ENCODE data around the gene SGCE.
"Not testable (repeated sequence)": the region's sequence is repeated elsewhere in the genome, so short reads cannot be mapped to it uniquely, and the experiment has no call there.

The SGCE gene, protein sequence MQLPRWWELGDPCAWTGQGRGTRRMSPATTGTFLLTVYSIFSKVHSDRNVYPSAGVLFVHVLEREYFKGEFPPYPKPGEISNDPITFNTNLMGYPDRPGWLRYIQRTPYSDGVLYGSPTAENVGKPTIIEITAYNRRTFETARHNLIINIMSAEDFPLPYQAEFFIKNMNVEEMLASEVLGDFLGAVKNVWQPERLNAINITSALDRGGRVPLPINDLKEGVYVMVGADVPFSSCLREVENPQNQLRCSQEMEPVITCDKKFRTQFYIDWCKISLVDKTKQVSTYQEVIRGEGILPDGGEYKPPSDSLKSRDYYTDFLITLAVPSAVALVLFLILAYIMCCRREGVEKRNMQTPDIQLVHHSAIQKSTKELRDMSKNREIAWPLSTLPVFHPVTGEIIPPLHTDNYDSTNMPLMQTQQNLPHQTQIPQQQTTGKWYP

DNA sequence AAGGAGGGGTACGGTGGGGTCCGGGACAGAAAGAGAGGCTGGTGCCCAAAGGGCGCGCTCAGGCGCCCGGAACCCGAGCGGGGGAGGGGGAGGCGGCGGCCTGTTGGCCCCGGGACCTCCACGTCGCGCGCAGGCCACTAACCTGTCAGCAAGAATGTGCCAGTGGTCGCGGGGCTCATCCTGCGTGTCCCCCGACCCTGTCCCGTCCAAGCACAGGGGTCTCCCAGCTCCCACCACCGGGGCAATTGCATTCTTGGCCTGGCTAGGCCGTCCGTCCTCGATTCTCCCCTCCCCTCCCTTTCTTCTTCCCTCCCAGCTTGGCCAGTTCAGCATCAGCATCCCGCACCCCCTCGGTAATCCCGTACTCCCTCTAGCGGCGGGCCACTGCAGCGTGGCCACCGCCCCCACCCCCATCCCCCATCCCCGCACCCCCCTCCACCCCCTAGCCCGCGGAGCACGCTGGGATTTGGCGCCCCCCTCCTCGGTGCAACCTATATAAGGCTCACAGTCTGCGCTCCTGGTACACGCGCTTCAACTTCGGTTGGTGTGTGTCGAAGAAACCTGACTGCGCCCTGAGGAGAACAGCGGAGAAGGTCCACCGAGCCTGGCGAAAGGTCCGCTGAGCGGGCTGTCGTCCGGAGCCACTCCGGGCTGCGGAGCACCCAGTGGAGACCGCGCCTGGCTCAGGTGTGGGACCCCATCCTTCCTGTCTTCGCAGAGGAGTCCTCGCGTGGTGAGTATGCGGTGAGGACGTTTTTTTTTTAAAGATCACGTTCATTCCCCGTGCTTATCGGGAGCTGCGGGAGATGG lies at the start of gene SGCE:
TSS of gene SGCE (minus strand) at position 286 of the 810 bp plus-strand sequence. CDS start at position 251, 35 bp downstream.
- H3K27ac Mint-ChIP-seq: peak within 1 kb of the TSS; percentile 41
- peaks cover 13% of the 10 kb centered on the region for H3K4me1 Mint-ChIP-seq (ENCODE audit: low read depth)
- no peaks in the 10 kb centered on the region for H3K36me3 Mint-ChIP-seq (ENCODE audit: low read depth)
- peak within 1 kb of the TSS; percentile 84 for H3K4me3 Mint-ChIP-seq
- peaks cover 7% of the 10 kb centered on the region for H3K9me3 Mint-ChIP-seq
- peaks cover 46% of the 10 kb centered on the region for H3K27me3 Mint-ChIP-seq (ENCODE audit: low read depth)

DNA sequence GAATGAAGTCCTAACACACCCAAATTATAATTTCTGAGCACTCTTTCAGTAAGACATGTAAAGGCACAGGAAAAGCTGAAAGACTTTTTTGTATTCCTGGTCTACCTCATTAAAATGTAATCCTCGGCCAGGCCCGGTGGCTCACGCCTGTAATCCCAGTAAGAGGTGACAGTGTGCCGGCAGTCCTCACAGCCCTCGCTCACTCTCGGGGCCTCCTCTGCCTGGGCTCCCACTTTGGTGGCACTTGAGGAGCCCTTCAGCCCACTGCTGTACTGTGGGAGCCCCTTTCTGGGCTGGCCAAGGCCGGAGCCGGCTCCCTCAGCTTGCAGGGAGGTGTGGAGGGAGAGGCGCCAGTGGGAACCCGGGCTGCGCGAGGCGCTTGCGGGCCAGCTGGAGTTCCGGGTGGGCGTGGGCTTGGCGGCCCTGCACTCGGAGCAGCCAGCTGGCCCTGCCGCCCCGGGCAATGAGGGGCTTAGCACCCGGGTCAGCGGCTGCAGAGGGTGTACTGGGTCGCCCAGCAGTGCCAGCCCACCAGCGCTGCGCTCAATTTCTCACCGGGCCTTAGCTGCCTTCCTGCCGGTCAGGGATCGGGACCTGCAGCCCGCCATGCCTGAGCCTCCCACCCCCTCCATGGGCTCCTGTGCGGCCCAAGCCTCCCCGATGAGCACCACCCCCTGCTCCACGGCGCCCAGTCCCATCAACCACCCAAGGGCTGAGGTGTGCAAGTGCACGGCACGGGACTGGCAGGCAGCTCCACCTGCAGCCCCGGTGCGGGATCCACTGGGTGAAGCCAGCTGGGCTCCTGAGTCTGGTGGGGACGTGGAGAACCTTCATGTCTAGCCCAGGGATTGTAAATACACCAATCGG lies 49.5 kb upstream of the SGCE start:
- not testable (repeated sequence) for H3K4me3 Mint-ChIP-seq, H3K27ac Mint-ChIP-seq

DNA sequence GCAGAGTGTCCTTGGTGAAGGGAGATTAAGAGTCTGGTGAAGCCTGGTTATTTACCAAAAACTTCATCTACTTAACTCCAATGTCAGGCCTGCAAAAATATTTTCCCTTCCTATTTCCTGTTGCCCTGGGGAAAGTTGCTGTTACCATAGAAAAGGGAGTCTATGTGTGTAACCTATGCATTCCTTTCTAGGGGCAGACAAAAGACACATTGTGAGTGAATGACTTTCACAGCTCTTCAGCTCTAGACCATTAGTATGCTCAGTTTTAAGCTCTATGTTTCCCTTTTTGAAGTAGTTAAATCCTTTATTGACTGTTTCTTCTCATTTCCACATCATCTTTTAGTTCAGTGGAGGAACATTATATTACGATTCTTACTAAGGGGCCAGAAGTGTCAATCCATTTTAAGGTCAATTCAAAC lies 45.6 kb upstream of the SGCE start:
- no peak overlapping the region for H3K27ac Mint-ChIP-seq
- H3K36me3 Mint-ChIP-seq (ENCODE audit: low read depth): no peaks in the 10 kb centered on the region
- H3K4me1 Mint-ChIP-seq (ENCODE audit: low read depth): no peaks in the 10 kb centered on the region
- no peaks in the 10 kb centered on the region for H3K27me3 Mint-ChIP-seq (ENCODE audit: low read depth)
- H3K9me3 Mint-ChIP-seq: no peaks in the 10 kb centered on the region
- H3K4me3 Mint-ChIP-seq: no peak overlapping the region

More for the DNA sequence above, 49.5 kb upstream of the SGCE start:
- not testable (repeated sequence) for H3K9me3 Mint-ChIP-seq; H3K36me3 Mint-ChIP-seq (ENCODE audit: low read depth); H3K4me1 Mint-ChIP-seq (ENCODE audit: low read depth); H3K27me3 Mint-ChIP-seq (ENCODE audit: low read depth)

DNA sequence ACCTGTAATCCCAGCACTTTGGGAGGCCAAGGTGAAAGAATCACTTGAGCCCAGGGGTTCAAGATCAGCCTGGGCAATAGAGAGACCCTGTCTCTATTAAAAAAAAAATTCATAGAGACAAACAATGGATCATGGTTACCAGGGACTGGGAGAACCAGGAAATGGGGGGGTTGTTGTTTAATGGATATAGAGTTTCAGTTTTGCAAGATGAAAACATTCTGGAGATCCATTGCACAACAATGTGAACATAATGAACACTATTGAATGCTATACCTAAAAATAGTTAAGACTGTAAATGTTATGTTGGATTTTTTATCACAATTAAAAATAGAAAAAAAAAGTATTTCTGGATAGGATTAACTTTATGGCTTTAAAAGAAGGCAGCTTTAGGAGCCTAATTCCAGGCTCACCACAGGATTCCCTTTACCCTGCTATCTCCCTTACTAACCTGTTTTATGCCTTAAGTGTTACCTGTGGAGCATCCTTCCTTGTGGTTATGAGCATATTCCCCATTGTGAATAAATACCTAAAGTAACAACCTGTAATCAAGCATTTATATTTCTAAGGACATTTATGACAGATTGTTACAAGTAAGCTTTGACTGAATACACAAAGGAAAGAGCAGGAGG lies 45.1 kb upstream of the SGCE start:
- Mint-ChIP-seq H3K4me3 (no peak overlapping the region), H3K4me1 (ENCODE audit: low read depth) (no peaks in the 10 kb centered on the region), H3K27me3 (ENCODE audit: low read depth) (no peaks in the 10 kb centered on the region), H3K36me3 (ENCODE audit: low read depth) (no peaks in the 10 kb centered on the region), H3K27ac (no peak overlapping the region), H3K9me3 (no peaks in the 10 kb centered on the region)

DNA sequence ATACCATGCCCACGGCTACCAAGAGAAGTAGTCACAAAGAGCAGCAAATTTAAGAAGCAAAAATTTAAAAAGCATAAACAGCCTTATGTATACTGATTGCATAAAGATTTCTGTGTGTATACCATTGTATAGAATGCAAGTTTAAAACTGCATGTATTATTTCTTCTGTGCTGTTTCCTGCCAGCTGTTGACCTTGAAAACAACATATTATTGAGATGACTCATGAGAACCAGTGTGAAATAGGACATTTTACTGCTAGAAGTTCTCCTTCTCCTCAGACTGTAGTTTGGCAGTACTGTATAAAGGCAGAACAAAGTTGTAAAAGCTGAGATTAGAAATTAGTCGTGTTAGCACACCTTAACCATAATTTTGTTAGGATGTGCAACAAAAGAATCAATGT lies 42.3 kb upstream of the SGCE start:
- no peaks in the 10 kb centered on the region for H3K4me1 Mint-ChIP-seq (ENCODE audit: low read depth)

DNA sequence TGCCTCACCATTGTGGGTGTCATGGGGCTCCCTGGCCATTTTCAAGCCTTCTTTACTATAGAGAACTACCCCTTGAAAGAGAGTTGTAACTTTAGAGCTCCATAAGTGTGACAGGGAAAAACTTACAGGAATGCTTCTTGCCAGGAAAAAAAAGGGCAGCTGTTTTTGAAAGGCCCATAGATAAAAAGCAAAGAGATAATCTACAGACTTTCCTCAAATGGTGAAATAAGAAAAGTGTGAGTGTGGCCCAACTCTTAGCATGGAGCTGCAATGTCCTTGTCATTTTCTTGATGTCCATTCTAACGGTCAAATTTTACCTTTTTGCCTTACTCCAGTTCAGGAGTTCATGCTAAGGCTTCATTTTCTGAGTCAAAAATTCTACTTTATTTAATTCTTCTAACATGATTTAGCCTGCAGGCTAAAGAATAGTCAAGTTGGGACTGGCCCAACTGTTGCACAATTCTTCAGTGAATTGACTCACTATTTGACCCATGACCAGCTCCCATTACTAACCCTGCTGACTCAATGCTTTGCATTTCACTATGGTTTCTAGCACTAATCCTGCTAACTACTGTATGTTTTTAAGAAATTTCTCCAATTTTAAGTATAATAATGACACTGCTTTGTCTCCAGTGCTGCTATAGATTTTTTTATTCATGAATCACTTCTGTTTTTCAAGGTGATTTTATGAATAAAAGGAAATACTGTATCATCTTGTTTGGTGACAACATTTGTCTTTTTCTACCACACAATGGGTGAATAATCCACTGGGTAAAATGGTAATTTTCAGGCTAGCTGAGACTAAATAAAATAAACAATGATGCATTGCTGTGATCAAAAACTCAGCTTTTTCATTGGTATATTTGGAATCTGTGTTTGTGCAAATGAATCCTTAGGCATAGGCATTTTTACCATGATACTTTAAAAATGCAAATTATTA lies 41.4 kb upstream of the SGCE start:
- Mint-ChIP-seq H3K4me3 (no peak overlapping the region), H3K27ac (no peak overlapping the region), H3K36me3 (ENCODE audit: low read depth) (no peaks in the 10 kb centered on the region), H3K9me3 (no peaks in the 10 kb centered on the region), H3K27me3 (ENCODE audit: low read depth) (no peaks in the 10 kb centered on the region), H3K4me1 (ENCODE audit: low read depth) (no peaks in the 10 kb centered on the region)

More for the DNA sequence above, 42.3 kb upstream of the SGCE start:
- no peaks in the 10 kb centered on the region for H3K27me3 Mint-ChIP-seq (ENCODE audit: low read depth)
- H3K27ac Mint-ChIP-seq: no peak overlapping the region
- H3K9me3 Mint-ChIP-seq: no peaks in the 10 kb centered on the region
- no peak overlapping the region for H3K4me3 Mint-ChIP-seq
- H3K36me3 Mint-ChIP-seq (ENCODE audit: low read depth): no peaks in the 10 kb centered on the region

DNA sequence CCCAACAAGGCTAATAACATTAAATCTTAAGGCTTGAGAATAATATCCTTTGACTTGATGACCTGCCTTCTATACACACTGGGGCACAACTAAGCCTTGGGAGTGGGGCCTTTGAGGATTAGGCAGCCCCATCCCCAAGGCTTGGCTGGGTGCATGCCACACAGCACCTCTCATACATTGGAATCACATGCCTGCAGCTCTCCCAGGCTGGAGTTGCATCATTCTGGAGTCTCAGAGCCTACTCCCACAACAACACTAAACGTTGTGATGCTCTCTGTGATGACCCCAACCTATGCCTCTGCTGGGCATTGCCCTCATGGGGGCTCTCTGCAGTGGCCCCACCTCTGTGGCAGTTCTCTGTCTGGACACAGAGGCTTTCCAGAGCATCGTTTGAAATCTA lies 31.9 kb upstream of the SGCE start:
- Mint-ChIP-seq H3K27me3 (ENCODE audit: low read depth) (no peaks in the 10 kb centered on the region), H3K36me3 (ENCODE audit: low read depth) (no peaks in the 10 kb centered on the region), H3K9me3 (no peaks in the 10 kb centered on the region), H3K4me1 (ENCODE audit: low read depth) (no peaks in the 10 kb centered on the region), H3K27ac (no peak overlapping the region), H3K4me3 (no peak overlapping the region)

DNA sequence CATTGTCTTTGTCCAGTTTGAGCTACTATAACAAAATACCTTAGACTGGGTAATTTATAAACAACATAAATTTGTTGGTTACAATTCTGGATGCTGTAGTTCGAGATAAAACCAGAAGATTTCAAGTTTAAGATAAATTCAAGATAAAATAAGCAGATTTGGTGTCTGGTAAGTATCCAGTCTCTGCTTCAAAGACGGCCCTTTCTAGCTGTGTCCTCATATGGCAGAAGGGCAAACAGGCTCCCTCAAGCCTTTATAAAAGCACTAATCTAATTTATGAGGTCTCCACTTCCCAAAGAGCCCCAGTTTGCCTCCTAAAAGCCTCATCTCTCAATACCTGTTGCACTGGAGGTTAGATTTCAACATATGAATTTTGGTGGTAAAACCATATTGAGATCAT lies 31.1 kb upstream of the SGCE start:
- no peaks in the 10 kb centered on the region for H3K9me3 Mint-ChIP-seq

DNA sequence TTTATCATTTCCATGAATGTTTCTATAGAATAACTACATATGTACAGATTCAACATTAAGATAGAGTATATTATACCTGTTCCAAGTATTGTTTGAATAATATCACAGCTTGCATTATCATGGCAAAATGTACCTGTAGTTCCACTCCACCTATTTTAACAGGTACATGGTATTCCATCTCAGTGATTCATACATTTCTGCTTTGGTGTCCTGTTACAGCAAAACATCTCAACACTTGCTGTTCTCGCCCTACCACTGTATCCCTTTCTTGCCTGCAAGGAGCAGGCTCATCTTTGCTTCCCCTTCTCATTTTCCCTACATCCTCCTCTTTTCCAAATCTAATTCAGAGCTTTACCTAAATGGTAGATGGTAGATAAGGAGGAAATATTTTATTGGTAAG lies 27.1 kb upstream of the SGCE start:
- H3K4me1 Mint-ChIP-seq (ENCODE audit: low read depth): no peaks in the 10 kb centered on the region
- no peaks in the 10 kb centered on the region for H3K27me3 Mint-ChIP-seq (ENCODE audit: low read depth)
- H3K4me3 Mint-ChIP-seq: no peak overlapping the region
- H3K36me3 Mint-ChIP-seq (ENCODE audit: low read depth): no peaks in the 10 kb centered on the region
- H3K9me3 Mint-ChIP-seq: no peaks in the 10 kb centered on the region
- no peak overlapping the region for H3K27ac Mint-ChIP-seq

More for the DNA sequence above, 31.1 kb upstream of the SGCE start:
- H3K27me3 Mint-ChIP-seq (ENCODE audit: low read depth): no peaks in the 10 kb centered on the region
- no peak overlapping the region for H3K4me3 Mint-ChIP-seq
- H3K36me3 Mint-ChIP-seq (ENCODE audit: low read depth): no peaks in the 10 kb centered on the region
- H3K4me1 Mint-ChIP-seq (ENCODE audit: low read depth): no peaks in the 10 kb centered on the region
- H3K27ac Mint-ChIP-seq: no peak overlapping the region

DNA sequence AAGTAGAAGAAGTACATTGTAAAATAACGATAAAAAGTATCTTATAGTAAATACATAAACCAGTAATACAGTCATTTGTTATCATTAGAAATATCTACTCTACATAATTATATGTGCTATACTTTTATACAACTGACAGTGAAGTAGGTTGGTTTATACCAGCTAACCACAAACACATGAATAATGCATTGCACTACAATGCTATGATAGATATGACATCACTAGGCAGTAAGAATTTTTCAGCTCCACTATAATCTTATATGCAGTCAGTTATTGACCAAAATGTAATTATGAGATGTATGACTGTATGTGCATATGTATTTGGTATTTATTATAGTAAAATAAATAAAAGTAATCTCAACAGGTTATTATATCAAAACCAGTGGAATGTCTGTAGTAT lies 23.4 kb upstream of the SGCE start:
- no peaks in the 10 kb centered on the region for H3K27me3 Mint-ChIP-seq (ENCODE audit: low read depth)
- no peak overlapping the region for H3K27ac Mint-ChIP-seq
- H3K9me3 Mint-ChIP-seq: no peaks in the 10 kb centered on the region
- no peaks in the 10 kb centered on the region for H3K4me1 Mint-ChIP-seq (ENCODE audit: low read depth)
- H3K4me3 Mint-ChIP-seq: no peak overlapping the region
- no peaks in the 10 kb centered on the region for H3K36me3 Mint-ChIP-seq (ENCODE audit: low read depth)

DNA sequence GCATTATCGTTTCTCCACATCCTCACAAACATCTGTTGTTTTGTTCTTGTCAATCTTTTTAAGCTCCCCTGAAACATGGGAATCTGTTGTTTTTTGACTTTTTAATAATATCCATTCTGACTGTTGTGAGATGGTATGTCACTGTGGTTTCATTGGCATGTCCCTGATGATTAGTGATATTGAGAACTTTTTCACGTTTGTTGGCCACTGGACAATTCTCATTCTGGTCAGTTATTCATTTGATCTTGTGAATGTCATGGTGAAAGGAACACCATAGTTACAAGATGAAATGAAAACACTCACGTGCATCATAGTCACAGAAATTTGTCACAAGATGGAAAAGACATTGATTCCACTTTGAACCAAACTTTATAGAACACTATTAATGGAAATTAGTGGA lies 20.5 kb upstream of the SGCE start:
- Mint-ChIP-seq H3K9me3 (no peaks in the 10 kb centered on the region), H3K27ac (no peak overlapping the region), H3K4me3 (no peak overlapping the region), H3K36me3 (ENCODE audit: low read depth) (no peaks in the 10 kb centered on the region), H3K4me1 (ENCODE audit: low read depth) (no peaks in the 10 kb centered on the region), H3K27me3 (ENCODE audit: low read depth) (no peaks in the 10 kb centered on the region)

DNA sequence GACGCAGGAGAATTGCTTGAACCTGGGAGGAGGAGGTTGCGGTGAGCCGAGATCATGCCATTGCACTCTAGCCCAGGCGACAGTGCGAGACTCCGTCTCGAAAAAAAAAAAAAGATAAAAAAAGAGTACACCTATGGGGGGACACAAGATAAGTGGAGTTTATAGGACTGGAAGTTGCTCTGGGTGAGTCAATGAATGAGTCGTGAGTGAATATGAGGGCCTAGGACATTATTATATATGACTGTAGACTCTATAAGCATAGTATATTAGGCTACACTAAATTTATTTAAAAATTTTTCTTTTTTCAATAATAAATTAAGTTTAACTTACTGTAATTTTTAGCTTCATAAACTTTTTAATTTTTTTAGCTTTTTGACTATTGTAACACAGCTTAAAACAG lies 19.4 kb upstream of the SGCE start:
- H3K9me3 Mint-ChIP-seq: no peaks in the 10 kb centered on the region
- H3K27ac Mint-ChIP-seq: no peak overlapping the region
- no peaks in the 10 kb centered on the region for H3K36me3 Mint-ChIP-seq (ENCODE audit: low read depth)
- no peaks in the 10 kb centered on the region for H3K27me3 Mint-ChIP-seq (ENCODE audit: low read depth)
- H3K4me3 Mint-ChIP-seq: no peak overlapping the region
- H3K4me1 Mint-ChIP-seq (ENCODE audit: low read depth): no peaks in the 10 kb centered on the region

All from T-helper 1 cell treated with Interleukin-12 subunit alpha and Interleukin-12 subunit beta and Interleukin-4 antibody, amounts not matched to agents 30 μg/mL and 1 μg/mL, for 36 hours (primary cell).